GM23338 (cell line): ENCODE data around the gene PLCG2. TPM values are rescaled to one million over a fixed set of nuclear protein-coding genes. Genes with fewer than 3 reads are reported as not detected.

Experiments used
- ATAC-seq: fragments of 200-7000 bp; cut with Tn5 transposase; 3 replicates; pipeline ENCODE4 v1.9.1; 2020
- DNase-seq: peaks from one replicate; pipeline ENCODE4 v3.0.0-alpha.2; 2015; ENCODE audit warnings: low spot score
- H2AFZ ChIP-seq: fragments of 200-600 bp; sonication (generic); 2 replicates; pipeline ENCODE4 v1.8.0; 2016; ENCODE audit warnings: antibody characterized with exemption, mild to moderate bottlenecking, moderate library complexity
- H3F3A ChIP-seq: fragments of 200-600 bp; sonication (generic); replicated peaks from 2 replicates; pipeline ENCODE4 v1.8.0; 2017; ENCODE audit warnings: antibody characterized with exemption, mixed run types, low read depth
- H3K27ac ChIP-seq: fragments of 200-600 bp; sonication (generic); 2 replicates; pipeline ENCODE4 v1.6.1; 2016; ENCODE audit warnings: low read depth
- H3K27me3 ChIP-seq: fragments of 200-600 bp; sonication (generic); 2 replicates; pipeline ENCODE4 v1.8.0; 2016; ENCODE audit warnings: mild to moderate bottlenecking, mixed run types, moderate library complexity; ENCODE audit not compliant: insufficient read depth
- H3K36me3 ChIP-seq: fragments of 200-600 bp; sonication (generic); 2 replicates; pipeline ENCODE4 v1.8.0; 2016; ENCODE audit warnings: mild to moderate bottlenecking; ENCODE audit not compliant: insufficient read depth
- H3K4me1 ChIP-seq: fragments of 200-600 bp; sonication (generic); 2 replicates; pipeline ENCODE4 v1.8.0; 2016; ENCODE audit warnings: mild to moderate bottlenecking, moderate library complexity; ENCODE audit not compliant: insufficient read depth
- H3K4me2 ChIP-seq: fragments of 200-600 bp; sonication (generic); 2 replicates; pipeline ENCODE4 v1.7.1; 2017; ENCODE audit warnings: mixed run types
- H3K4me3 ChIP-seq: fragments of 200-600 bp; sonication (generic); 2 replicates; pipeline ENCODE4 v1.6.1; 2016; ENCODE audit warnings: mixed run types
- H3K79me2 ChIP-seq: fragments of 200-600 bp; sonication (generic); replicated peaks from 2 replicates; pipeline ENCODE4 v1.8.0; 2017; ENCODE audit warnings: mild to moderate bottlenecking; ENCODE audit not compliant: insufficient read depth
- H3K9me2 ChIP-seq: fragments of 200-600 bp; sonication (generic); 2 replicates; pipeline ENCODE4 v1.8.0; 2017; ENCODE audit not compliant: insufficient read depth
- H4K20me1 ChIP-seq: fragments of 200-600 bp; sonication (generic); replicated peaks from 2 replicates; pipeline ENCODE4 v1.8.0; 2017; ENCODE audit warnings: mild to moderate bottlenecking; ENCODE audit not compliant: insufficient read depth
- H3K27ac Mint-ChIP-seq: 2 replicates; pipeline ENCODE4 v1.8.0; 2020; ENCODE audit warnings: inconsistent platforms, mild to moderate bottlenecking, moderate library complexity, mixed read lengths
- H3K27me3 Mint-ChIP-seq: 3 replicates; pipeline ENCODE4 v1.8.0; 2022; ENCODE audit warnings: low read depth, mild to moderate bottlenecking, moderate library complexity, mixed read lengths, inconsistent platforms; ENCODE audit not compliant: insufficient read depth, poor library complexity
- H3K36me3 Mint-ChIP-seq: 3 replicates; pipeline ENCODE4 v1.8.0; 2021; ENCODE audit warnings: low read depth, mild to moderate bottlenecking, inconsistent platforms, moderate library complexity, mixed read lengths
- H3K4me1 Mint-ChIP-seq: 3 replicates; pipeline ENCODE4 v1.8.0; 2020; ENCODE audit warnings: mild to moderate bottlenecking, inconsistent platforms, mixed read lengths
- H3K4me3 Mint-ChIP-seq: 3 replicates; pipeline ENCODE4 v1.8.0; 2021; ENCODE audit warnings: moderate library complexity, mild to moderate bottlenecking, inconsistent platforms, mixed read lengths
- H3K9me3 Mint-ChIP-seq: 3 replicates; pipeline ENCODE4 v1.8.0; 2020; ENCODE audit warnings: moderate library complexity, mild to moderate bottlenecking, inconsistent platforms, mixed read lengths
- EZH2 ChIP-seq: fragments of 200-600 bp; sonication (generic); IDR thresholded peaks from one replicate; pipeline ENCODE4 v1.8.0; 2017; ENCODE audit warnings: antibody characterized with exemption, mild to moderate bottlenecking, low read depth; ENCODE audit not compliant: unreplicated experiment
- EZH2phosphoT487 ChIP-seq: fragments of 200-600 bp; sonication (generic); IDR thresholded peaks from one replicate; pipeline ENCODE4 v1.8.1; 2018; ENCODE audit warnings: antibody characterized with exemption; ENCODE audit not compliant: unreplicated experiment
- JUNB ChIP-seq: IDR thresholded peaks from one replicate; pipeline ENCODE4 v1.6.1; 2016; ENCODE audit warnings: antibody characterized with exemption; ENCODE audit not compliant: unreplicated experiment
- NANOG ChIP-seq: IDR thresholded peaks from 2 replicates; pipeline ENCODE4 v1.6.1; 2016; ENCODE audit warnings: antibody characterized with exemption, borderline replicate concordance
- POLR2AphosphoS5 ChIP-seq: IDR thresholded peaks from 2 replicates; pipeline ENCODE4 v1.6.1; 2016; ENCODE audit warnings: antibody characterized with exemption, low read depth
- ZNF114 ChIP-seq: fragments of 250-450 bp; sonication (Bioruptor Pico); IDR thresholded peaks from 2 replicates; pipeline ENCODE4 v1.5.0; 2020; ENCODE audit warnings: mild to moderate bottlenecking, moderate library complexity
- polyA plus RNA-seq: library from polyadenylated mRNA; unstranded; fragments of >200 nt; fragmentation: Nextera tagmentation; extraction: Ambion mirVana; gene quantifications from 2 replicates; pipeline ENCODE4 v1.2.1, GENCODE V29; 2016
- total RNA-seq: library from RNA; depleted of rRNA; stranded (reverse); fragments of >200 nt; shearing (Covaris generic); gene quantifications from 2 replicates; pipeline ENCODE4 v1.2.3, GENCODE V29; 2014
- TF ChIP-seq, protein P1 (sequence below): IDR thresholded peaks from 2 replicates; pipeline ENCODE4 v1.6.1; 2016; ENCODE audit warnings: antibody characterized with exemption
- TF ChIP-seq, protein P2 (sequence below): fragments of 250-450 bp; sonication (Bioruptor Pico); IDR thresholded peaks from 2 replicates; pipeline ENCODE4 v1.5.0; 2020; ENCODE audit warnings: mild to moderate bottlenecking, moderate library complexity
- TF ChIP-seq, protein P3 (sequence below): IDR thresholded peaks from one replicate; pipeline ENCODE4 v1.6.1; 2018; ENCODE audit warnings: antibody characterized with exemption; ENCODE audit not compliant: unreplicated experiment

Gene PLCG2
- total and polyA plus RNA-seq, 2 experiments from 2014 or later: 2.4 to 5.9 TPM

DNA sequence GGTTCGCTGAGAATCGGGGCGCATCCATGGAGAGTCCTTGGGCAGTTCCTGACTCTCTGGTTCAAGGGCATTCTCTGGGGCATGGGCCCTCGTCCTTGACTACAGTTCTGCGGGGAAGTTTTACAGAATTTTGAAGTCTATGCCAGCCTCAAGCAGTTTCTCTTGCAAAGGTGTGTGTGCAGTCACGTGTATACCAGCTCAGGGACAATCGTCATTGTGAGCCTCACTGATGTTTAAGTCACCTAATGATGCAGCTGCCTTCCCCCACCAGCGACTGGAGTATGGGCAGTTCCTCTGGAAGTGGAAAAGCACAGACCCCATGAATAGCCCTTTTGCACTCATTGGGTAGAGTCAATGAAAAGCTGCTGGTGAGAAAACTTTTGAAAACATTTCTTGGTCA is 1.3 kb downstream of the PLCG2 start (continued):
- TF ChIP-seq, protein P1, sequence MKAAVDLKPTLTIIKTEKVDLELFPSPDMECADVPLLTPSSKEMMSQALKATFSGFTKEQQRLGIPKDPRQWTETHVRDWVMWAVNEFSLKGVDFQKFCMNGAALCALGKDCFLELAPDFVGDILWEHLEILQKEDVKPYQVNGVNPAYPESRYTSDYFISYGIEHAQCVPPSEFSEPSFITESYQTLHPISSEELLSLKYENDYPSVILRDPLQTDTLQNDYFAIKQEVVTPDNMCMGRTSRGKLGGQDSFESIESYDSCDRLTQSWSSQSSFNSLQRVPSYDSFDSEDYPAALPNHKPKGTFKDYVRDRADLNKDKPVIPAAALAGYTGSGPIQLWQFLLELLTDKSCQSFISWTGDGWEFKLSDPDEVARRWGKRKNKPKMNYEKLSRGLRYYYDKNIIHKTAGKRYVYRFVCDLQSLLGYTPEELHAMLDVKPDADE: no peak

DNA sequence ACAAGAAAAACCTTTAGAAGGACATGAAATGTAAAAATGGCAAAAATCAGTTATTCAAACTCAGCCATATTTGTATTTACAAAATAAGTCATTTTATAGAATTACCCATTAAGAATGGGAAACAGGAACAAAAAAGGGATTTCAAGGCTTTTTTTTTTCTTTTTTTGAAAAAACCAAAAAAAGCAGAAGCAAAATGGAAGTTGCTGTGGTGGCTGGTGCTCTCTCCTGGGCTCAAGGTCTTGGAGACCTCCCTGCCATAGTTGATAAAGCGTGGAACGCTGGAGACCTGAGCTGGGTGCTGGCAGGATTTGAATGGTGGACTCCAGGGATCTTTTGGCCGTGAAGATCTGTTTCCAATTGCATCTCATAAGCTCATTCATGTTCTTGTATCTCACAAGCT is 3.1 kb downstream of the PLCG2 start:
- H3K27me3 ChIP-seq: peaks cover 53% of the 10 kb centered on the region
- no peak overlapping the region for H3K4me3 ChIP-seq
- Mint-ChIP-seq H3K4me3 (no peak overlapping the region), H3K27ac (no peak overlapping the region), H3K9me3 (no peaks in the 10 kb centered on the region; the same call in 2 of the 3 replicates), H3K36me3 (no peaks in the 10 kb centered on the region; the same call in 2 of the 3 replicates), H3K27me3 (peaks cover 40% of the 10 kb centered on the region), H3K4me1 (peaks cover 40% of the 10 kb centered on the region)
- H3K27ac ChIP-seq: no peak overlapping the region
- H3K36me3 ChIP-seq: no peaks in the 10 kb centered on the region
- TF ChIP-seq, protein P2, sequence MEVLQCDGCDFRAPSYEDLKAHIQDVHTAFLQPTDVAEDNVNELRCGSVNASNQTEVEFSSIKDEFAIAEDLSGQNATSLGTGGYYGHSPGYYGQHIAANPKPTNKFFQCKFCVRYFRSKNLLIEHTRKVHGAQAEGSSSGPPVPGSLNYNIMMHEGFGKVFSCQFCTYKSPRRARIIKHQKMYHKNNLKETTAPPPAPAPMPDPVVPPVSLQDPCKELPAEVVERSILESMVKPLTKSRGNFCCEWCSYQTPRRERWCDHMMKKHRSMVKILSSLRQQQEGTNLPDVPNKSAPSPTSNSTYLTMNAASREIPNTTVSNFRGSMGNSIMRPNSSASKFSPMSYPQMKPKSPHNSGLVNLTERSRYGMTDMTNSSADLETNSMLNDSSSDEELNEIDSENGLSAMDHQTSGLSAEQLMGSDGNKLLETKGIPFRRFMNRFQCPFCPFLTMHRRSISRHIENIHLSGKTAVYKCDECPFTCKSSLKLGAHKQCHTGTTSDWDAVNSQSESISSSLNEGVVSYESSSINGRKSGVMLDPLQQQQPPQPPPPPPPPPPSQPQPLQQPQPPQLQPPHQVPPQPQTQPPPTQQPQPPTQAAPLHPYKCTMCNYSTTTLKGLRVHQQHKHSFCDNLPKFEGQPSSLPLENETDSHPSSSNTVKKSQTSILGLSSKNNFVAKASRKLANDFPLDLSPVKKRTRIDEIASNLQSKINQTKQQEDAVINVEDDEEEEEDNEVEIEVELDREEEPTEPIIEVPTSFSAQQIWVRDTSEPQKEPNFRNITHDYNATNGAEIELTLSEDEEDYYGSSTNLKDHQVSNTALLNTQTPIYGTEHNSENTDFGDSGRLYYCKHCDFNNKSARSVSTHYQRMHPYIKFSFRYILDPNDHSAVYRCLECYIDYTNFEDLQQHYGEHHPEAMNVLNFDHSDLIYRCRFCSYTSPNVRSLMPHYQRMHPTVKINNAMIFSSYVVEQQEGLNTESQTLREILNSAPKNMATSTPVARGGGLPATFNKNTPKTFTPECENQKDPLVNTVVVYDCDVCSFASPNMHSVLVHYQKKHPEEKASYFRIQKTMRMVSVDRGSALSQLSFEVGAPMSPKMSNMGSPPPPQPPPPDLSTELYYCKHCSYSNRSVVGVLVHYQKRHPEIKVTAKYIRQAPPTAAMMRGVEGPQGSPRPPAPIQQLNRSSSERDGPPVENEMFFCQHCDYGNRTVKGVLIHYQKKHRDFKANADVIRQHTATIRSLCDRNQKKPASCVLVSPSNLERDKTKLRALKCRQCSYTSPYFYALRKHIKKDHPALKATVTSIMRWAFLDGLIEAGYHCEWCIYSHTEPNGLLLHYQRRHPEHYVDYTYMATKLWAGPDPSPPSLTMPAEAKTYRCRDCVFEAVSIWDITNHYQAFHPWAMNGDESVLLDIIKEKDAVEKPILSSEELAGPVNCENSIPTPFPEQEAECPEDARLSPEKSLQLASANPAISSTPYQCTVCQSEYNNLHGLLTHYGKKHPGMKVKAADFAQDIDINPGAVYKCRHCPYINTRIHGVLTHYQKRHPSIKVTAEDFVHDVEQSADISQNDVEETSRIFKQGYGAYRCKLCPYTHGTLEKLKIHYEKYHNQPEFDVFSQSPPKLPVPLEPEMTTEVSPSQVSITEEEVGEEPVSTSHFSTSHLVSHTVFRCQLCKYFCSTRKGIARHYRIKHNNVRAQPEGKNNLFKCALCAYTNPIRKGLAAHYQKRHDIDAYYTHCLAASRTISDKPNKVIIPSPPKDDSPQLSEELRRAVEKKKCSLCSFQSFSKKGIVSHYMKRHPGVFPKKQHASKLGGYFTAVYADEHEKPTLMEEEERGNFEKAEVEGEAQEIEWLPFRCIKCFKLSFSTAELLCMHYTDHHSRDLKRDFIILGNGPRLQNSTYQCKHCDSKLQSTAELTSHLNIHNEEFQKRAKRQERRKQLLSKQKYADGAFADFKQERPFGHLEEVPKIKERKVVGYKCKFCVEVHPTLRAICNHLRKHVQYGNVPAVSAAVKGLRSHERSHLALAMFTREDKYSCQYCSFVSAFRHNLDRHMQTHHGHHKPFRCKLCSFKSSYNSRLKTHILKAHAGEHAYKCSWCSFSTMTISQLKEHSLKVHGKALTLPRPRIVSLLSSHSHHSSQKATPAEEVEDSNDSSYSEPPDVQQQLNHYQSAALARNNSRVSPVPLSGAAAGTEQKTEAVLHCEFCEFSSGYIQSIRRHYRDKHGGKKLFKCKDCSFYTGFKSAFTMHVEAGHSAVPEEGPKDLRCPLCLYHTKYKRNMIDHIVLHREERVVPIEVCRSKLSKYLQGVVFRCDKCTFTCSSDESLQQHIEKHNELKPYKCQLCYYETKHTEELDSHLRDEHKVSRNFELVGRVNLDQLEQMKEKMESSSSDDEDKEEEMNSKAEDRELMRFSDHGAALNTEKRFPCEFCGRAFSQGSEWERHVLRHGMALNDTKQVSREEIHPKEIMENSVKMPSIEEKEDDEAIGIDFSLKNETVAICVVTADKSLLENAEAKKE (CRISPR knock-in tag): no peak
- no peak for TF ChIP-seq ZNF114 (CRISPR knock-in tag)
- TF ChIP-seq, protein P3, sequence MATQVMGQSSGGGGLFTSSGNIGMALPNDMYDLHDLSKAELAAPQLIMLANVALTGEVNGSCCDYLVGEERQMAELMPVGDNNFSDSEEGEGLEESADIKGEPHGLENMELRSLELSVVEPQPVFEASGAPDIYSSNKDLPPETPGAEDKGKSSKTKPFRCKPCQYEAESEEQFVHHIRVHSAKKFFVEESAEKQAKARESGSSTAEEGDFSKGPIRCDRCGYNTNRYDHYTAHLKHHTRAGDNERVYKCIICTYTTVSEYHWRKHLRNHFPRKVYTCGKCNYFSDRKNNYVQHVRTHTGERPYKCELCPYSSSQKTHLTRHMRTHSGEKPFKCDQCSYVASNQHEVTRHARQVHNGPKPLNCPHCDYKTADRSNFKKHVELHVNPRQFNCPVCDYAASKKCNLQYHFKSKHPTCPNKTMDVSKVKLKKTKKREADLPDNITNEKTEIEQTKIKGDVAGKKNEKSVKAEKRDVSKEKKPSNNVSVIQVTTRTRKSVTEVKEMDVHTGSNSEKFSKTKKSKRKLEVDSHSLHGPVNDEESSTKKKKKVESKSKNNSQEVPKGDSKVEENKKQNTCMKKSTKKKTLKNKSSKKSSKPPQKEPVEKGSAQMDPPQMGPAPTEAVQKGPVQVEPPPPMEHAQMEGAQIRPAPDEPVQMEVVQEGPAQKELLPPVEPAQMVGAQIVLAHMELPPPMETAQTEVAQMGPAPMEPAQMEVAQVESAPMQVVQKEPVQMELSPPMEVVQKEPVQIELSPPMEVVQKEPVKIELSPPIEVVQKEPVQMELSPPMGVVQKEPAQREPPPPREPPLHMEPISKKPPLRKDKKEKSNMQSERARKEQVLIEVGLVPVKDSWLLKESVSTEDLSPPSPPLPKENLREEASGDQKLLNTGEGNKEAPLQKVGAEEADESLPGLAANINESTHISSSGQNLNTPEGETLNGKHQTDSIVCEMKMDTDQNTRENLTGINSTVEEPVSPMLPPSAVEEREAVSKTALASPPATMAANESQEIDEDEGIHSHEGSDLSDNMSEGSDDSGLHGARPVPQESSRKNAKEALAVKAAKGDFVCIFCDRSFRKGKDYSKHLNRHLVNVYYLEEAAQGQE: no peak
- no peak for TF ChIP-seq EZH2phosphoT487
- TF ChIP-seq NANOG: no peak
- TF ChIP-seq EZH2: no peak
- TF ChIP-seq JUNB: no peak
- no peak for TF ChIP-seq POLR2AphosphoS5
- DNase-seq (no peak), ATAC-seq (no peak)
- no peaks in the 10 kb centered on the region; the same call in 1 of the 2 replicates for H3K4me1 ChIP-seq
- H3K4me2 ChIP-seq: no peak overlapping the region
- no peaks in the 10 kb centered on the region for H3K9me2 ChIP-seq
- H2AFZ ChIP-seq: no peak overlapping the region
- H3F3A ChIP-seq: no peaks in the 10 kb centered on the region
- no peaks in the 10 kb centered on the region for H3K79me2 ChIP-seq
- H4K20me1 ChIP-seq: no peaks in the 10 kb centered on the region; the same call in 1 of the 2 replicates
